K562 (cell line): ENCODE results near the gene MYO5C. TPM values are rescaled to one million over a fixed set of nuclear protein-coding genes. Genes with fewer than 3 reads are reported as not detected.

Source experiments
- ATAC-seq: fragments of 200-7000 bp; cut with Tn5 transposase; 3 replicates; pipeline ENCODE4 v1.9.1; 2020; ENCODE audit warnings: moderate library complexity
- BruUV-seq: library from RNA; stranded (reverse); fragments of 400-500 nt; replicated peaks from 2 replicates; lab custom pipeline; 2021; lab: Mats Ljungman, UMichigan
- CTCF ChIA-PET: fragments of 300-600 bp; formaldehyde crosslinking; extraction: SDS; loops from one replicate; lab custom pipeline; 2021; ENCODE audit warnings: low intra/inter-chr PET ratio; lab: Yijun Ruan, JAX
- POLR2A ChIA-PET: fragments of 300-600, 350-650 bp; sonication (Branson Sonifier 250); formaldehyde crosslinking; extraction: SDS; loops from one replicate; lab custom pipeline; 2021; ENCODE audit warnings: antibody characterized with exemption, inconsistent platforms; lab: Yijun Ruan, JAX
- DNase-seq, 4 experiments: peaks; one replicate each; pipeline versions ENCODE4 v3.0.0 to v3.0.0-alpha.2; 2011 to 2018; ENCODE audit warnings: low spot score in 3 of 4, mixed read lengths in 3 of 4; ENCODE audit errors: extremely low read depth in 1 of 4
- FAIRE-seq: peaks from 2 replicates; lab custom pipeline; 2011; peaks lifted over from hg19 to GRCh38; lab: Jason Lieb, UNC
- H2AFZ ChIP-seq: 2 replicates; pipeline ENCODE4 v1.6.0; 2011; ENCODE audit warnings: low read depth, low read length, control low read depth, inconsistent platforms
- H3K27ac ChIP-seq: fragments of 200-600 bp; 3 replicates; pipeline ENCODE4 v1.8.0; 2011; ENCODE audit warnings: low read depth, mild to moderate bottlenecking, control low read depth, inconsistent platforms, low read length, moderate library complexity, mixed read lengths; ENCODE audit errors: extremely low read depth
- H3K27me3 ChIP-seq, 2 experiments: fragments of 300-600 bp in 1 of 2; 2 replicates in 1 of 2; 3 replicates in 1 of 2; pipeline versions ENCODE4 v1.6.0 to v1.8.0; 2011; ENCODE audit warnings: inconsistent platforms in 2 of 2, low read length in 2 of 2, mild to moderate bottlenecking in 1 of 2, mixed read lengths in 1 of 2, moderate library complexity in 1 of 2; ENCODE audit not compliant: control insufficient read depth in 2 of 2, insufficient read depth in 2 of 2
- H3K36me3 ChIP-seq: fragments of 300-600 bp; 3 replicates; pipeline ENCODE4 v1.8.0; 2011; ENCODE audit warnings: mild to moderate bottlenecking, low read length, inconsistent platforms; ENCODE audit not compliant: control insufficient read depth, insufficient read depth
- H3K4me1 ChIP-seq, 2 experiments: fragments of 200-600 bp in 1 of 2; replicated peaks in 1 of 2; 2 replicates in 1 of 2; 3 replicates in 1 of 2; pipeline versions ENCODE4 v1.5.1 to v1.8.0; 2011; ENCODE audit warnings: inconsistent platforms in 2 of 2, low read length in 2 of 2, mild to moderate bottlenecking in 1 of 2, mixed read lengths in 1 of 2, moderate library complexity in 1 of 2; ENCODE audit not compliant: control insufficient read depth in 2 of 2, insufficient read depth in 2 of 2
- H3K4me2 ChIP-seq: 2 replicates; pipeline ENCODE4 v1.6.1; 2011; ENCODE audit warnings: low read length, control low read depth, inconsistent platforms, mixed read lengths; ENCODE audit not compliant: insufficient read depth
- H3K4me3 ChIP-seq: fragments of 200-600 bp; sonication (generic), shearing (Covaris generic); 2 replicates; pipeline ENCODE4 v1.5.1; 2016; ENCODE audit warnings: control low read depth, inconsistent platforms
- H3K79me2 ChIP-seq: fragments of 200-600 bp; 3 replicates; pipeline ENCODE4 v1.8.0; 2011; ENCODE audit warnings: low read length, inconsistent platforms; ENCODE audit not compliant: control insufficient read depth, insufficient read depth
- H3K9ac ChIP-seq, 2 experiments: 2 replicates each; pipeline versions ENCODE4 v1.6.0 to v1.6.1; 2011; ENCODE audit warnings: low read depth in 2 of 2, low read length in 2 of 2, control low read depth in 1 of 2, inconsistent platforms in 1 of 2, mild to moderate bottlenecking in 1 of 2, mixed read lengths in 1 of 2; ENCODE audit not compliant: insufficient read depth in 1 of 2
- H3K9me1 ChIP-seq: one replicate; pipeline ENCODE4 v1.6.0; 2011; ENCODE audit warnings: inconsistent platforms, mild to moderate bottlenecking, low read length, moderate library complexity; ENCODE audit not compliant: control insufficient read depth, insufficient read depth
- H3K9me3 ChIP-seq: replicated peaks from 2 replicates; pipeline ENCODE4 v1.5.1; 2011; ENCODE audit warnings: low read depth, low read length, inconsistent platforms; ENCODE audit not compliant: control insufficient read depth, insufficient read depth
- H4K20me1 ChIP-seq: replicated peaks from 2 replicates; pipeline ENCODE4 v1.6.1; 2011; ENCODE audit warnings: low read length, inconsistent platforms, mixed read lengths; ENCODE audit not compliant: control insufficient read depth, insufficient read depth
- CREB5 ChIP-seq: fragments of 250-450 bp; sonication (Bioruptor Pico); IDR thresholded peaks from 2 replicates; pipeline ENCODE4 v1.5.0; 2020; ENCODE audit warnings: mild to moderate bottlenecking
- KHSRP ChIP-seq: fragments of 450-650 bp; IDR thresholded peaks from 2 replicates; pipeline ENCODE4 v1.6.1; 2017
- MAFK ChIP-seq: IDR thresholded peaks from 2 replicates; pipeline ENCODE4 v1.6.1; 2011; ENCODE audit warnings: low read length, improper control_type of control experiment
- SAFB2 ChIP-seq: fragments of 200-400 bp; formaldehyde crosslinking; IDR thresholded peaks from 2 replicates; pipeline ENCODE4 v1.6.1; 2018; ENCODE audit warnings: borderline replicate concordance, low read length, low read depth, moderate library complexity; ENCODE audit not compliant: severe bottlenecking
- SMC3 ChIP-seq: conservative IDR thresholded peaks from 2 replicates; pipeline ENCODE4 v1.6.1; 2011; ENCODE audit warnings: low read depth, low read length, improper control_type of control experiment; ENCODE audit not compliant: insufficient read depth
- SPI1 ChIP-seq: IDR thresholded peaks from 2 replicates; pipeline ENCODE4 v1.6.1; 2011; ENCODE audit warnings: low read depth, low read length, control low read depth, borderline replicate concordance
- YBX1 ChIP-seq: fragments of 450-650 bp; IDR thresholded peaks from 2 replicates; pipeline ENCODE4 v1.7.1; 2016; ENCODE audit warnings: mild to moderate bottlenecking
- ZNF277 ChIP-seq: fragments of 250-450 bp; sonication (Bioruptor Pico); IDR thresholded peaks from 2 replicates; pipeline ENCODE4 v1.8.0; 2022; ENCODE audit warnings: inconsistent platforms, mild to moderate bottlenecking, moderate library complexity, borderline replicate concordance
- WGBS: fragments of 100-300 bp; shearing (Covaris generic); methylation state at CpG from one replicate; pipeline ENCODE4 v1.1.6; 2016; ENCODE audit warnings: low coverage, mixed read lengths; ENCODE audit not compliant: insufficient coverage; ENCODE audit errors: missing lambda C conversion rate; 5-methylcytosine and 5-hydroxymethylcytosine counted together
- in situ Hi-C: fragments of 300-500 bp; cut with MboI; formaldehyde crosslinking; loops from 4 replicates; pipeline ENCODE4 v1.15.0; 2018; ENCODE audit warnings: inconsistent platforms, mixed read lengths
- intact Hi-C: fragments of 100-400 bp; cut with micrococcal nuclease; formaldehyde crosslinking; loops from 2 replicates; pipeline ENCODE4 v1.14.2; 2022
- polyA plus RNA-seq, 8 experiments: library from polyadenylated mRNA; depleted of rRNA in 4 of 8; stranded (reverse) in 5 of 8; unstranded in 3 of 8; fragments of >200 nt; fragmentation: Nextera tagmentation in 2 of 8; fragmentation: Illumina TruSeq in 1 of 8; extraction: Ambion mirVana in 2 of 8; extraction: Trizol in 1 of 8; gene quantifications; 2 replicates each; pipeline versions ENCODE4 v1.2.1 to v1.2.3, GENCODE V29; 2011 to 2014; ENCODE audit warnings: inconsistent platforms in 1 of 8, missing spikeins in 1 of 8
- total RNA-seq, 7 experiments: library from RNA; depleted of rRNA in 6 of 7; stranded (reverse); fragments of >200 nt in 6 of 7; fragmentation: Illumina TruSeq in 2 of 7; extraction: Trizol in 2 of 7; gene quantifications; 2 replicates each; pipeline versions ENCODE4 v1.2.1 to v1.2.3, GENCODE V29; 2011 to 2021; ENCODE audit warnings: low replicate concordance in 1 of 7
- TF ChIP-seq, protein P1 (sequence below): sonication (generic); formaldehyde crosslinking; IDR thresholded peaks from 2 replicates; pipeline ENCODE4 v1.8.0; 2022; ENCODE audit warnings: mild to moderate bottlenecking, missing genetic modification reagents

Gene MYO5C
- total and polyA plus RNA-seq, 9 of the 15 experiments (the other 6 are each of a cell fraction or from before 2014, with no cell fraction given), result 0.01 to 0.24 TPM; not detected in 7

GRCh38 chr15:52288986-52289385 is 6.6 kb downstream of the MYO5C start:
- H3K9me1 ChIP-seq, result no peaks in the 10 kb centered on the region
- no peak overlapping the region for H3K4me3 ChIP-seq
- TF ChIP-seq, protein P1, sequence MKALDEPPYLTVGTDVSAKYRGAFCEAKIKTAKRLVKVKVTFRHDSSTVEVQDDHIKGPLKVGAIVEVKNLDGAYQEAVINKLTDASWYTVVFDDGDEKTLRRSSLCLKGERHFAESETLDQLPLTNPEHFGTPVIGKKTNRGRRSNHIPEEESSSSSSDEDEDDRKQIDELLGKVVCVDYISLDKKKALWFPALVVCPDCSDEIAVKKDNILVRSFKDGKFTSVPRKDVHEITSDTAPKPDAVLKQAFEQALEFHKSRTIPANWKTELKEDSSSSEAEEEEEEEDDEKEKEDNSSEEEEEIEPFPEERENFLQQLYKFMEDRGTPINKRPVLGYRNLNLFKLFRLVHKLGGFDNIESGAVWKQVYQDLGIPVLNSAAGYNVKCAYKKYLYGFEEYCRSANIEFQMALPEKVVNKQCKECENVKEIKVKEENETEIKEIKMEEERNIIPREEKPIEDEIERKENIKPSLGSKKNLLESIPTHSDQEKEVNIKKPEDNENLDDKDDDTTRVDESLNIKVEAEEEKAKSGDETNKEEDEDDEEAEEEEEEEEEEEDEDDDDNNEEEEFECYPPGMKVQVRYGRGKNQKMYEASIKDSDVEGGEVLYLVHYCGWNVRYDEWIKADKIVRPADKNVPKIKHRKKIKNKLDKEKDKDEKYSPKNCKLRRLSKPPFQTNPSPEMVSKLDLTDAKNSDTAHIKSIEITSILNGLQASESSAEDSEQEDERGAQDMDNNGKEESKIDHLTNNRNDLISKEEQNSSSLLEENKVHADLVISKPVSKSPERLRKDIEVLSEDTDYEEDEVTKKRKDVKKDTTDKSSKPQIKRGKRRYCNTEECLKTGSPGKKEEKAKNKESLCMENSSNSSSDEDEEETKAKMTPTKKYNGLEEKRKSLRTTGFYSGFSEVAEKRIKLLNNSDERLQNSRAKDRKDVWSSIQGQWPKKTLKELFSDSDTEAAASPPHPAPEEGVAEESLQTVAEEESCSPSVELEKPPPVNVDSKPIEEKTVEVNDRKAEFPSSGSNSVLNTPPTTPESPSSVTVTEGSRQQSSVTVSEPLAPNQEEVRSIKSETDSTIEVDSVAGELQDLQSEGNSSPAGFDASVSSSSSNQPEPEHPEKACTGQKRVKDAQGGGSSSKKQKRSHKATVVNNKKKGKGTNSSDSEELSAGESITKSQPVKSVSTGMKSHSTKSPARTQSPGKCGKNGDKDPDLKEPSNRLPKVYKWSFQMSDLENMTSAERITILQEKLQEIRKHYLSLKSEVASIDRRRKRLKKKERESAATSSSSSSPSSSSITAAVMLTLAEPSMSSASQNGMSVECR (CRISPR knock-in tag), result no peak
- TF ChIP-seq SAFB2 (no peak), SPI1 (no peak), SMC3 (no peak), MAFK (no peak), KHSRP (no peak), CREB5 (CRISPR knock-in tag) (no peak), ZNF277 (no peak), YBX1 (no peak)
- H3K36me3 ChIP-seq, result no peaks in the 10 kb centered on the region
- no peaks in the 10 kb centered on the region for H3K79me2 ChIP-seq
- no peak overlapping the region for H3K27ac ChIP-seq
- no peak overlapping the region for H3K4me2 ChIP-seq
- ATAC-seq (no peak), FAIRE-seq (no peak), DNase-seq (no peak)
- no peak overlapping the region for H3K9ac ChIP-seq
- H3K27me3 ChIP-seq, result peaks cover 11 to 40% of the 10 kb centered on the region in 2 experiments; a peak in 3 of 5 replicates
- WGBS, result 0% methylated on average over 3 of the region's 5 CpGs
- H3K9me3 ChIP-seq, result no peaks in the 10 kb centered on the region
- intact Hi-C loops (no loop called here), in situ Hi-C loops (no loop called here)
- H4K20me1 ChIP-seq, result no peaks in the 10 kb centered on the region
- CTCF ChIA-PET, result no interaction called here
- POLR2A ChIA-PET, result no interaction called here
- BruUV-seq, result no TSS peak
- no peaks in the 10 kb centered on the region for H3K4me1 ChIP-seq
- H2AFZ ChIP-seq, result no peak overlapping the region
